SK-N-SH (cell line): ENCODE data around the gene GCLC. TPM values are rescaled to one million over a fixed set of nuclear protein-coding genes. Genes with fewer than 3 reads are reported as not detected.
"Not testable (repeated sequence)": the region's sequence is repeated elsewhere in the genome, so short reads cannot be mapped to it uniquely, and the experiment has no call there.

Experiments
- CTCF ChIA-PET: fragments of 300-600, 350-600 bp; formaldehyde crosslinking; extraction: SDS; loops from one replicate; lab custom pipeline; 2021; lab: Yijun Ruan, JAX
- POLR2A ChIA-PET: fragments of 350-600 bp; sonication (Branson Sonifier 250); formaldehyde crosslinking; extraction: SDS; loops from one replicate; lab custom pipeline; 2020; ENCODE audit warnings: antibody characterized with exemption, inconsistent platforms; lab: Yijun Ruan, JAX
- DNase-seq: peaks from one replicate; pipeline ENCODE4 v3.0.0; 2012
- H2AFZ ChIP-seq: fragments of 200-600 bp; sonication (generic); 2 replicates; pipeline ENCODE4 v1.8.1; 2016; ENCODE audit warnings: antibody characterized with exemption, mild to moderate bottlenecking, low read depth
- H3F3A ChIP-seq: fragments of 200-600 bp; sonication (generic); replicated peaks from 2 replicates; pipeline ENCODE3; 2016; ENCODE audit warnings: antibody characterized with exemption, mild to moderate bottlenecking; ENCODE audit not compliant: insufficient read depth
- H3K27ac ChIP-seq, 2 experiments: fragments of 200-500 bp in 1 of 2; fragments of 200-600 bp in 1 of 2; sonication (Bioruptor generic) in 1 of 2; sonication (generic), shearing (Covaris generic) in 1 of 2; 2 replicates each; pipeline versions ENCODE4 v1.5.1 to v1.6.1; 2014 to 2016; ENCODE audit warnings: low read depth in 2 of 2, inconsistent platforms in 1 of 2, low read length in 1 of 2, mild to moderate bottlenecking in 1 of 2, mixed read lengths in 1 of 2
- H3K27me3 ChIP-seq: fragments of 200-600 bp; sonication (generic), shearing (Covaris generic); 2 replicates; pipeline ENCODE4 v1.6.1; 2016; ENCODE audit warnings: mixed run types; ENCODE audit not compliant: insufficient read depth
- H3K36me3 ChIP-seq, 2 experiments: fragments of 200-500 bp in 1 of 2; fragments of 200-600 bp in 1 of 2; sonication (Bioruptor generic) in 1 of 2; sonication (generic) in 1 of 2; replicated peaks in 1 of 2; 2 replicates each; pipeline versions ENCODE3 to v1.5.1; 2014 to 2016; ENCODE audit warnings: low read length in 1 of 2, mild to moderate bottlenecking in 1 of 2; ENCODE audit not compliant: insufficient read depth in 2 of 2, control insufficient read depth in 1 of 2
- H3K4me1 ChIP-seq, 2 experiments: fragments of 200-500 bp in 1 of 2; fragments of 200-600 bp in 1 of 2; sonication (Bioruptor generic) in 1 of 2; sonication (generic), shearing (Covaris generic) in 1 of 2; 2 replicates each; pipeline versions ENCODE4 v1.5.1 to v1.6.1; 2014 to 2016; ENCODE audit warnings: low read depth in 1 of 2, low read length in 1 of 2, mixed run types in 1 of 2; ENCODE audit not compliant: insufficient read depth in 2 of 2, control insufficient read depth in 1 of 2
- H3K4me2 ChIP-seq: fragments of 200-600 bp; sonication (generic), shearing (Covaris generic); 2 replicates; pipeline ENCODE4 v1.6.1; 2017; ENCODE audit warnings: mixed run types
- H3K4me3 ChIP-seq, 2 experiments: fragments of 200-500 bp in 1 of 2; fragments of 200-600 bp in 1 of 2; sonication (Bioruptor generic) in 1 of 2; sonication (generic), shearing (Covaris generic) in 1 of 2; 2 replicates each; pipeline versions ENCODE4 v1.5.1 to v1.8.1; 2014 to 2016; ENCODE audit warnings: low read depth in 2 of 2, inconsistent platforms in 1 of 2, low read length in 1 of 2, mild to moderate bottlenecking in 1 of 2, mixed read lengths in 1 of 2, moderate library complexity in 1 of 2
- H3K79me2 ChIP-seq: fragments of 200-600 bp; sonication (generic); 2 replicates; pipeline ENCODE4 v1.8.1; 2017; ENCODE audit warnings: mild to moderate bottlenecking; ENCODE audit not compliant: insufficient read depth
- H3K9ac ChIP-seq: fragments of 200-600 bp; sonication (generic); 2 replicates; pipeline ENCODE4 v1.6.1; 2017; ENCODE audit warnings: mixed run types
- H3K9me2 ChIP-seq: fragments of 200-600 bp; sonication (generic); 2 replicates; pipeline ENCODE4 v1.6.1; 2017; ENCODE audit warnings: mixed run types
- H3K9me3 ChIP-seq: fragments of 200-600 bp; sonication (generic); 2 replicates; pipeline ENCODE4 v1.6.1; 2017; ENCODE audit warnings: mixed run types, mild to moderate bottlenecking, moderate library complexity
- H4K20me1 ChIP-seq: fragments of 200-600 bp; sonication (generic); 2 replicates; pipeline ENCODE4 v1.6.1; 2017; ENCODE audit warnings: mild to moderate bottlenecking, mixed run types; ENCODE audit not compliant: insufficient read depth
- FOXJ3 ChIP-seq: sonication (generic); formaldehyde crosslinking; IDR thresholded peaks from 2 replicates; pipeline ENCODE4 v1.5.1; 2020; ENCODE audit warnings: mild to moderate bottlenecking, missing genetic modification reagents
- FOXM1 ChIP-seq: IDR thresholded peaks from 2 replicates; pipeline ENCODE4 v1.4.0; 2012; ENCODE audit warnings: low read depth, mild to moderate bottlenecking
- SIN3A ChIP-seq: IDR thresholded peaks from 2 replicates; pipeline ENCODE4 v1.6.1; 2012; ENCODE audit warnings: low read depth, mild to moderate bottlenecking, low read length, moderate library complexity, borderline replicate concordance
- WGBS: methylation state at CpG from one replicate; pipeline ENCODE4 v1.1.6; 2017; ENCODE audit warnings: low lambda C conversion rate; 5-methylcytosine and 5-hydroxymethylcytosine counted together
- polyA plus RNA-seq, 3 experiments: library from polyadenylated mRNA; depleted of rRNA; stranded (reverse); fragments of >200 nt; gene quantifications; 2 replicates each; pipeline ENCODE4 v1.2.3, GENCODE V29; 2012
- TF ChIP-seq, protein P1 (sequence below): fragments of 150-350 bp; IDR thresholded peaks from 2 replicates; pipeline ENCODE4 v1.6.1; 2016; ENCODE audit warnings: mild to moderate bottlenecking, low read depth, low read length
- TF ChIP-seq, protein P2 (sequence below): IDR thresholded peaks from 2 replicates; pipeline ENCODE4 v1.6.1; 2012; ENCODE audit warnings: mild to moderate bottlenecking, low read depth, low read length, moderate library complexity
- TF ChIP-seq, protein P3 (sequence below): IDR thresholded peaks from 2 replicates; pipeline ENCODE4; 2012

GCLC gene
- polyA plus RNA-seq, 1 of the 3 experiments (the other 2 are of a cell fraction) = 7.5 TPM

DNA sequence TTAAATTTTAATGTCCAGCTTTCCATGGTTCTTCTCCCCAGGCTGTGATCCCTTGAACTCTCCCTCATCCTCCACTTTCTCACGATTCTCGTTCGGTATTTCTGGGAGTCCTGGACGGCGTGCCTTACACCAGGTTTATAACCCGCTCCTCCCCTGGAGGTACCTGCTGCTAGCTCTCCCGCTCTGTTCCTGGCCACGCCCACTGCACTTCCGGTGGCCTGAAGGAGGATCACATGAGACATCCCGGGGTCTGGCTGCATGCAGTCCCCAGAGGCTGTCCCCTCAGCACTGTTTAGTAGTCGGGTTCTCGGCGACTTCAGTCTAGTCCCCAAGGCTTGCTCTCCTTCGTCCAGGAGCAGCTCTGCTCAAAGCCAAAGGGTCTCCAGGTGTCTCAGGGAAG, 28.4 kb upstream of the GCLC start:
- ChIA-PET CTCF (no interaction called here), POLR2A (no interaction called here)
- no peak overlapping the region for H3K9ac ChIP-seq
- no peaks in the 10 kb centered on the region for H3K79me2 ChIP-seq
- H3K36me3 ChIP-seq = no peaks in the 10 kb centered on the region
- no peaks in the 10 kb centered on the region for H3F3A ChIP-seq
- 54% methylated on average over 13 of the region's 14 CpGs for WGBS
- no peaks in the 10 kb centered on the region; a peak in 1 of 4 replicates for H3K4me1 ChIP-seq
- H3K27ac ChIP-seq = no peak overlapping the region
- TF ChIP-seq FOXM1 (no peak), SIN3A (no peak), FOXJ3 (CRISPR knock-in tag) (no peak)
- TF ChIP-seq, protein P1, sequence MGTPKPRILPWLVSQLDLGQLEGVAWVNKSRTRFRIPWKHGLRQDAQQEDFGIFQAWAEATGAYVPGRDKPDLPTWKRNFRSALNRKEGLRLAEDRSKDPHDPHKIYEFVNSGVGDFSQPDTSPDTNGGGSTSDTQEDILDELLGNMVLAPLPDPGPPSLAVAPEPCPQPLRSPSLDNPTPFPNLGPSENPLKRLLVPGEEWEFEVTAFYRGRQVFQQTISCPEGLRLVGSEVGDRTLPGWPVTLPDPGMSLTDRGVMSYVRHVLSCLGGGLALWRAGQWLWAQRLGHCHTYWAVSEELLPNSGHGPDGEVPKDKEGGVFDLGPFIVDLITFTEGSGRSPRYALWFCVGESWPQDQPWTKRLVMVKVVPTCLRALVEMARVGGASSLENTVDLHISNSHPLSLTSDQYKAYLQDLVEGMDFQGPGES = no peak
- TF ChIP-seq, protein P2, sequence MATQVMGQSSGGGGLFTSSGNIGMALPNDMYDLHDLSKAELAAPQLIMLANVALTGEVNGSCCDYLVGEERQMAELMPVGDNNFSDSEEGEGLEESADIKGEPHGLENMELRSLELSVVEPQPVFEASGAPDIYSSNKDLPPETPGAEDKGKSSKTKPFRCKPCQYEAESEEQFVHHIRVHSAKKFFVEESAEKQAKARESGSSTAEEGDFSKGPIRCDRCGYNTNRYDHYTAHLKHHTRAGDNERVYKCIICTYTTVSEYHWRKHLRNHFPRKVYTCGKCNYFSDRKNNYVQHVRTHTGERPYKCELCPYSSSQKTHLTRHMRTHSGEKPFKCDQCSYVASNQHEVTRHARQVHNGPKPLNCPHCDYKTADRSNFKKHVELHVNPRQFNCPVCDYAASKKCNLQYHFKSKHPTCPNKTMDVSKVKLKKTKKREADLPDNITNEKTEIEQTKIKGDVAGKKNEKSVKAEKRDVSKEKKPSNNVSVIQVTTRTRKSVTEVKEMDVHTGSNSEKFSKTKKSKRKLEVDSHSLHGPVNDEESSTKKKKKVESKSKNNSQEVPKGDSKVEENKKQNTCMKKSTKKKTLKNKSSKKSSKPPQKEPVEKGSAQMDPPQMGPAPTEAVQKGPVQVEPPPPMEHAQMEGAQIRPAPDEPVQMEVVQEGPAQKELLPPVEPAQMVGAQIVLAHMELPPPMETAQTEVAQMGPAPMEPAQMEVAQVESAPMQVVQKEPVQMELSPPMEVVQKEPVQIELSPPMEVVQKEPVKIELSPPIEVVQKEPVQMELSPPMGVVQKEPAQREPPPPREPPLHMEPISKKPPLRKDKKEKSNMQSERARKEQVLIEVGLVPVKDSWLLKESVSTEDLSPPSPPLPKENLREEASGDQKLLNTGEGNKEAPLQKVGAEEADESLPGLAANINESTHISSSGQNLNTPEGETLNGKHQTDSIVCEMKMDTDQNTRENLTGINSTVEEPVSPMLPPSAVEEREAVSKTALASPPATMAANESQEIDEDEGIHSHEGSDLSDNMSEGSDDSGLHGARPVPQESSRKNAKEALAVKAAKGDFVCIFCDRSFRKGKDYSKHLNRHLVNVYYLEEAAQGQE = no peak
- TF ChIP-seq, protein P3, sequence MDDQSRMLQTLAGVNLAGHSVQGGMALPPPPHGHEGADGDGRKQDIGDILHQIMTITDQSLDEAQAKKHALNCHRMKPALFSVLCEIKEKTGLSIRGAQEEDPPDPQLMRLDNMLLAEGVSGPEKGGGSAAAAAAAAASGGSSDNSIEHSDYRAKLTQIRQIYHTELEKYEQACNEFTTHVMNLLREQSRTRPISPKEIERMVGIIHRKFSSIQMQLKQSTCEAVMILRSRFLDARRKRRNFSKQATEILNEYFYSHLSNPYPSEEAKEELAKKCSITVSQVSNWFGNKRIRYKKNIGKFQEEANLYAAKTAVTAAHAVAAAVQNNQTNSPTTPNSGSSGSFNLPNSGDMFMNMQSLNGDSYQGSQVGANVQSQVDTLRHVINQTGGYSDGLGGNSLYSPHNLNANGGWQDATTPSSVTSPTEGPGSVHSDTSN = no peak
- no peaks in the 10 kb centered on the region for H3K27me3 ChIP-seq
- H3K9me2 ChIP-seq = no peaks in the 10 kb centered on the region
- H3K4me2 ChIP-seq = no peak overlapping the region
- H4K20me1 ChIP-seq = no peaks in the 10 kb centered on the region
- H3K4me3 ChIP-seq = no peak overlapping the region
- no peaks in the 10 kb centered on the region for H3K9me3 ChIP-seq
- no peak overlapping the region for H2AFZ ChIP-seq
- DNase-seq = peak; percentile 20

DNA sequence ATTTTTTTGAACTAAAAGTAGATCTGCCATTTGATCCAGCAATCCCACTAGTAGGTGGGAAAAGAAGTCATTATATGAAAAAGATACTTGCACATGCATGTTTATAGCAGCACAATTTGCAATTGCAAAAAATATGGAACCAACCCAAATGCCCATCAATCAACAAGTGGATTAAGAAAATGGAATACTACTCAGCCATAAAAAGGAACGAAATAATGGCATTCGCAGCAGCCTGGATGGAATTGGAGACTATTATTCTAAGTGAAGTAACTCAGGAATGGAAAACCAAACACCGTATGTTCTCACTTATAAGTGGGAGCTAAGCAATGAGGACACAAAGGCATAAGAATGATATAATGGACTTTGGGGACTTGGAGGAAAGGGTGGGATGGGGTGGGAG, 27.5 kb upstream of the GCLC start:
- H3K4me3 ChIP-seq, H3F3A ChIP-seq, H3K9me2 ChIP-seq, H2AFZ ChIP-seq, DNase-seq, H3K4me2 ChIP-seq, H3K27ac ChIP-seq, H4K20me1 ChIP-seq, H3K27me3 ChIP-seq, H3K79me2 ChIP-seq, H3K4me1 ChIP-seq, POLR2A ChIA-PET, H3K9ac ChIP-seq, H3K9me3 ChIP-seq, H3K36me3 ChIP-seq: not testable (repeated sequence)
- CTCF ChIA-PET = interaction anchor here (0.6 kb wide), 1 partner anchor 20 kb away, joined by 3 read pairs; no protein-coding TSS in a partner anchor
- 63% methylated on average over 3 of the region's 3 CpGs for WGBS
